H1 (cell line): Measurements from ENCODE around the gene SMCP. TPM values are rescaled to one million over a fixed set of nuclear protein-coding genes. Genes with fewer than 3 reads are reported as not detected.

Experiments
- CTCF ChIA-PET: fragments of 300-600 bp; sonication (Branson Sonifier 250); formaldehyde crosslinking; loops from one replicate; lab custom pipeline; 2021; ENCODE audit not compliant: partially characterized antibody; lab: Charles Lee
- POLR2A ChIA-PET: fragments of 300-600 bp; sonication (Branson Sonifier 250); formaldehyde crosslinking; loops from one replicate; lab custom pipeline; 2021; ENCODE audit warnings: inconsistent platforms; ENCODE audit not compliant: partially characterized antibody; lab: Charles Lee
- DNase-seq, 2 experiments: peaks; one replicate each; pipeline versions ENCODE4 v3.0.0 to v3.0.0-alpha.2; 2010 to 2022; ENCODE audit warnings: low spot score in 2 of 2, low read depth in 1 of 2, mixed read lengths in 1 of 2
- FAIRE-seq: peaks from 2 replicates; lab custom pipeline; 2011; peaks lifted over from hg19 to GRCh38; lab: Jason Lieb, UNC
- H2AFZ ChIP-seq: 2 replicates; pipeline ENCODE4 v1.8.1; 2012; ENCODE audit warnings: low read length, inconsistent platforms
- H2AK5ac ChIP-seq: 2 replicates; pipeline ENCODE4 v1.6.1; 2013; ENCODE audit warnings: low read depth, low read length
- H2BK120ac ChIP-seq: replicated peaks from 2 replicates; pipeline ENCODE3; 2013; ENCODE audit warnings: low read depth, low read length, inconsistent platforms
- H2BK12ac ChIP-seq: 2 replicates; pipeline ENCODE4 v1.6.1; 2013; ENCODE audit warnings: low read depth, low read length
- H2BK15ac ChIP-seq: 2 replicates; pipeline ENCODE4 v1.6.1; 2013; ENCODE audit warnings: low read length
- H2BK20ac ChIP-seq: 2 replicates; pipeline ENCODE4 v1.6.1; 2013; ENCODE audit warnings: low read length
- H2BK5ac ChIP-seq: 2 replicates; pipeline ENCODE4 v1.6.1; 2013; ENCODE audit warnings: low read depth, low read length
- H3K14ac ChIP-seq: 2 replicates; pipeline ENCODE4 v1.6.1; 2013; ENCODE audit warnings: inconsistent platforms; ENCODE audit not compliant: insufficient read length
- H3K18ac ChIP-seq: 2 replicates; pipeline ENCODE4 v1.6.1; 2013; ENCODE audit warnings: low read length; ENCODE audit errors: extremely low read depth
- H3K23ac ChIP-seq: 2 replicates; pipeline ENCODE4 v1.6.1; 2013; ENCODE audit warnings: inconsistent platforms; ENCODE audit not compliant: insufficient read length
- H3K23me2 ChIP-seq: 2 replicates; pipeline ENCODE4 v1.6.1; 2013; ENCODE audit warnings: low read depth, low read length
- H3K27ac ChIP-seq: 2 replicates; pipeline ENCODE4 v1.6.1; 2011; ENCODE audit warnings: low read depth, low read length, inconsistent platforms
- H3K27me3 ChIP-seq, 4 experiments: replicated peaks in 1 of 4; 1 replicate in 1 of 4; 2 replicates in 3 of 4; pipeline versions ENCODE4 v1.6.1 to v1.8.1; 2011 to 2013; ENCODE audit warnings: low read length in 3 of 4, mild to moderate bottlenecking in 3 of 4, inconsistent platforms in 2 of 4, mixed read lengths in 2 of 4, moderate library complexity in 1 of 4; ENCODE audit not compliant: control insufficient read depth in 3 of 4, insufficient read depth in 3 of 4; ENCODE audit errors: extremely low read depth in 1 of 4
- H3K36me3 ChIP-seq, 4 experiments: 2 replicates each; pipeline versions ENCODE4 v1.6.1 to v1.8.1; 2011 to 2013; ENCODE audit warnings: mild to moderate bottlenecking in 4 of 4, low read length in 3 of 4, moderate library complexity in 2 of 4, control low read depth in 1 of 4, inconsistent platforms in 1 of 4; ENCODE audit not compliant: insufficient read depth in 4 of 4, control insufficient read depth in 2 of 4
- H3K4ac ChIP-seq: replicated peaks from 2 replicates; pipeline ENCODE3; 2013; ENCODE audit warnings: low read length, low read depth, mixed read lengths, inconsistent platforms; ENCODE audit not compliant: insufficient read length
- H3K4me1 ChIP-seq, 4 experiments: replicated peaks in 1 of 4; 1 replicate in 1 of 4; 2 replicates in 3 of 4; pipeline versions ENCODE4 v1.6.1 to v1.8.1; 2011 to 2013; ENCODE audit warnings: low read length in 3 of 4, inconsistent platforms in 2 of 4, mixed read lengths in 1 of 4; ENCODE audit not compliant: insufficient read depth in 4 of 4, control insufficient read depth in 3 of 4
- H3K4me2 ChIP-seq, 2 experiments: 2 replicates each; pipeline versions ENCODE4 v1.6.1 to v1.8.1; 2011 to 2013; ENCODE audit warnings: low read depth in 2 of 2, low read length in 2 of 2, control low read depth in 1 of 2, inconsistent platforms in 1 of 2, mild to moderate bottlenecking in 1 of 2; ENCODE audit not compliant: insufficient read depth in 1 of 2
- H3K4me3 ChIP-seq, 4 experiments: fragments of 200-600, 300-600 bp in 1 of 4; sonication (generic), shearing (Covaris generic), sonication (Bioruptor Twin) in 1 of 4; 2 replicates each; pipeline versions ENCODE4 v1.5.1 to v1.8.1; 2011 to 2016; ENCODE audit warnings: low read length in 4 of 4, low read depth in 3 of 4, control low read depth in 2 of 4, inconsistent platforms in 2 of 4, mild to moderate bottlenecking in 2 of 4, mixed read lengths in 1 of 4, moderate library complexity in 1 of 4; ENCODE audit not compliant: insufficient read depth in 2 of 4; ENCODE audit errors: extremely low read depth in 1 of 4
- H3K56ac ChIP-seq: replicated peaks from 2 replicates; pipeline ENCODE3; 2013; ENCODE audit warnings: low read depth, mild to moderate bottlenecking, mixed read lengths, low read length, inconsistent platforms; ENCODE audit not compliant: insufficient read length
- H3K79me1 ChIP-seq: 2 replicates; pipeline ENCODE4 v1.6.1; 2013; ENCODE audit warnings: low read depth, low read length, control low read depth
- H3K79me2 ChIP-seq, 2 experiments: 2 replicates each; pipeline versions ENCODE4 v1.6.1 to v1.8.1; 2012 to 2013; ENCODE audit warnings: low read length in 2 of 2, mild to moderate bottlenecking in 2 of 2, inconsistent platforms in 1 of 2; ENCODE audit not compliant: insufficient read depth in 2 of 2, control insufficient read depth in 1 of 2
- H3K9ac ChIP-seq, 4 experiments: replicated peaks in 1 of 4; 1 replicate in 1 of 4; 2 replicates in 3 of 4; pipeline versions ENCODE4 v1.6.1 to v1.8.1; 2011 to 2013; ENCODE audit warnings: low read depth in 3 of 4, low read length in 3 of 4, control low read depth in 2 of 4, mild to moderate bottlenecking in 2 of 4, moderate library complexity in 2 of 4, inconsistent platforms in 1 of 4; ENCODE audit errors: extremely low read depth in 1 of 4
- H3K9me3 ChIP-seq, 2 experiments: 2 replicates each; pipeline versions ENCODE4 v1.6.1 to v1.8.1; 2012 to 2013; ENCODE audit warnings: mild to moderate bottlenecking in 2 of 2, moderate library complexity in 2 of 2, control low read depth in 1 of 2, inconsistent platforms in 1 of 2, low read depth in 1 of 2, low read length in 1 of 2, mixed read lengths in 1 of 2; ENCODE audit not compliant: insufficient read depth in 2 of 2
- H4K20me1 ChIP-seq, 2 experiments: replicated peaks in 1 of 2; 2 replicates each; pipeline versions ENCODE3 to v1.8.1; 2011 to 2013; ENCODE audit warnings: inconsistent platforms in 2 of 2, low read length in 2 of 2, mild to moderate bottlenecking in 1 of 2; ENCODE audit not compliant: insufficient read depth in 2 of 2, control insufficient read depth in 1 of 2
- H4K5ac ChIP-seq: 2 replicates; pipeline ENCODE4 v1.6.1; 2013; ENCODE audit warnings: low read length, low read depth, mixed read lengths, inconsistent platforms; ENCODE audit not compliant: insufficient read length
- H4K8ac ChIP-seq: 2 replicates; pipeline ENCODE4 v1.8.0; 2013; ENCODE audit warnings: mild to moderate bottlenecking, moderate library complexity, low read length, inconsistent platforms; ENCODE audit not compliant: insufficient read depth; ENCODE audit errors: extremely low read depth
- H4K91ac ChIP-seq: replicated peaks from 2 replicates; pipeline ENCODE3; 2013; ENCODE audit warnings: low read length, mixed read lengths, inconsistent platforms; ENCODE audit not compliant: insufficient read length
- BCL11A ChIP-seq, 2 experiments: IDR thresholded peaks; one replicate each; pipeline ENCODE4 v1.6.1; 2011; ENCODE audit warnings: low read depth in 2 of 2, low read length in 2 of 2, mild to moderate bottlenecking in 2 of 2
- CHD2 ChIP-seq: IDR thresholded peaks from 2 replicates; pipeline ENCODE4 v1.6.1; 2012; ENCODE audit warnings: low read length, improper control_type of control experiment
- EZH2 ChIP-seq: fragments of 200-600 bp; sonication (generic); IDR thresholded peaks from 2 replicates; pipeline ENCODE4 v1.7.1; 2012; ENCODE audit warnings: low read depth, mild to moderate bottlenecking, moderate library complexity, low read length, inconsistent platforms; ENCODE audit not compliant: severe bottlenecking
- KDM5A ChIP-seq: fragments of 200-600 bp; IDR thresholded peaks from 2 replicates; pipeline ENCODE4 v1.7.1; 2012; ENCODE audit warnings: mild to moderate bottlenecking, low read length, inconsistent platforms, mixed read lengths
- RBBP5 ChIP-seq: IDR thresholded peaks from 2 replicates; pipeline ENCODE4 v1.7.1; 2012; ENCODE audit warnings: low read depth, mild to moderate bottlenecking, inconsistent platforms, low read length, moderate library complexity, borderline replicate concordance
- RFX5 ChIP-seq: IDR thresholded peaks from 2 replicates; pipeline ENCODE4 v1.6.1; 2011; ENCODE audit warnings: low read depth, low read length, improper control_type of control experiment, borderline replicate concordance
- SRF ChIP-seq: IDR thresholded peaks from 2 replicates; pipeline ENCODE4 v1.6.1; 2011; ENCODE audit warnings: mild to moderate bottlenecking, low read depth, low read length, moderate library complexity
- TAF1 ChIP-seq: IDR thresholded peaks from 2 replicates; pipeline ENCODE4 v1.6.1; 2011; ENCODE audit warnings: mild to moderate bottlenecking, low read depth, low read length
- TAF7 ChIP-seq: optimal IDR thresholded peaks from 2 replicates; pipeline ENCODE3; 2011; ENCODE audit warnings: low read depth, mild to moderate bottlenecking, inconsistent platforms, low read length, moderate library complexity, borderline replicate concordance
- YY1 ChIP-seq: IDR thresholded peaks from 2 replicates; pipeline ENCODE4 v1.6.1; 2011; ENCODE audit warnings: low read depth, mild to moderate bottlenecking, low read length
- WGBS, 2 experiments: shearing (Covaris generic) in 1 of 2; methylation state at CpG; one replicate each; pipeline versions ENCODE4 v1.1.6 to v1.1.7; 2013 to 2015; ENCODE audit warnings: low lambda C conversion rate in 2 of 2, mixed read lengths in 2 of 2, inconsistent platforms in 1 of 2, low coverage in 1 of 2, missing lambda C conversion rate in 1 of 2; ENCODE audit not compliant: insufficient replicate concordance in 2 of 2, insufficient coverage in 1 of 2, insufficient read length in 1 of 2; ENCODE audit errors: extremely low coverage in 1 of 2, missing lambda C conversion rate in 1 of 2; 5-methylcytosine and 5-hydroxymethylcytosine counted together
- polyA plus RNA-seq, 7 experiments: library from polyadenylated mRNA; depleted of rRNA in 3 of 7; stranded (reverse) in 5 of 7; unstranded in 2 of 7; fragments of >200 nt in 5 of 7; fragments of 200-250 nt in 2 of 7; gene quantifications; 1 replicate in 5 of 7; 2 replicates in 1 of 7; 4 replicates in 1 of 7; pipeline versions ENCODE4 v1.2.1 to v1.2.3, GENCODE V29; 2011 to 2013; ENCODE audit warnings: missing spikeins in 2 of 7, mixed read lengths in 2 of 7
- total RNA-seq: library from RNA; stranded (reverse); fragmentation: NEBNext Ultra II Directional; extraction: Animal tissue kit (Norgen Biotek cat#: 25700); gene quantifications from 2 replicates; pipeline ENCODE4 v1.2.1, GENCODE V29; 2021
- TF ChIP-seq, protein P1 (sequence below): IDR thresholded peaks from 2 replicates; pipeline ENCODE4 v1.6.1; 2012; ENCODE audit warnings: inconsistent platforms

The SMCP gene
- total and polyA plus RNA-seq, 2 of the 8 experiments (the other 6 are each of a cell fraction or from before 2014, with no cell fraction given), result not detected

- Histone ChIP-seq H3K23me2 (no peaks in the 10 kb centered on the region), H3K4me2 (no peak within 1 kb of the TSS), H2BK120ac (no peak within 1 kb of the TSS), H3K56ac (no peak within 1 kb of the TSS), H3K4ac (no peak within 1 kb of the TSS), H2AFZ (no peak within 1 kb of the TSS), H3K9me3 (peaks cover 69 to 84% of the 10 kb centered on the region in 2 experiments), H2AK5ac (no peak within 1 kb of the TSS), H4K5ac (no peak within 1 kb of the TSS), H3K36me3 (peaks cover 0 to 3% (median 0%) of the 10 kb centered on the region in 4 experiments; a peak in 1 of 8 replicates), H3K9ac (no peak within 1 kb of the TSS), H2BK20ac (no peak within 1 kb of the TSS), H3K23ac (no peak within 1 kb of the TSS), H3K14ac (no peak within 1 kb of the TSS), H3K79me1 (no peaks in the 10 kb centered on the region), H3K4me3 (no peak within 1 kb of the TSS), H3K27ac (no peak within 1 kb of the TSS), H3K79me2 (no peaks in the 10 kb centered on the region), H3K18ac (no peak within 1 kb of the TSS), H2BK5ac (no peak within 1 kb of the TSS), H4K8ac (no peak within 1 kb of the TSS), H4K91ac (no peak within 1 kb of the TSS), H3K4me1 (no peaks in the 10 kb centered on the region), H2BK15ac (no peak within 1 kb of the TSS), H4K20me1 (no peaks in the 10 kb centered on the region), H2BK12ac (no peak within 1 kb of the TSS), H3K27me3 (no peaks in the 10 kb centered on the region)
- DNase-seq (no peak), FAIRE-seq (no peak)
- POLR2A ChIA-PET, result no interaction called here
- CTCF ChIA-PET, result interaction anchor here (0.7 kb wide), 1 partner anchor 263 kb away, joined by 3 read pairs; no protein-coding TSS in a partner anchor
- WGBS, 2 experiments, result 65% methylated on average over 3 of the region's 3 CpGs; no CpG with 5 or more reads in 1 of the 2 experiments
- TF ChIP-seq RBBP5, result no peak
- no peak for TF ChIP-seq YY1
- TF ChIP-seq KDM5A, result no peak
- TF ChIP-seq SRF, result no peak
- TF ChIP-seq, protein P1, sequence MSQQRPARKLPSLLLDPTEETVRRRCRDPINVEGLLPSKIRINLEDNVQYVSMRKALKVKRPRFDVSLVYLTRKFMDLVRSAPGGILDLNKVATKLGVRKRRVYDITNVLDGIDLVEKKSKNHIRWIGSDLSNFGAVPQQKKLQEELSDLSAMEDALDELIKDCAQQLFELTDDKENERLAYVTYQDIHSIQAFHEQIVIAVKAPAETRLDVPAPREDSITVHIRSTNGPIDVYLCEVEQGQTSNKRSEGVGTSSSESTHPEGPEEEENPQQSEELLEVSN, result no peak
- no peak for TF ChIP-seq TAF7
- TF ChIP-seq BCL11A (IDR thresholded peaks at IDR 0.05; ENCODE audit: low read depth in 2 of 2, low read length in 2 of 2), result no peak
- no peak for TF ChIP-seq CHD2
- TF ChIP-seq TAF1, result no peak
- TF ChIP-seq EZH2, result no peak
- no peak for TF ChIP-seq RFX5
Measured at GRCh38 chr1:152859696-152860095, 18.4 kb upstream of the SMCP start, which contains the start of gene LCE7A. TSS of gene LCE7A (plus strand) at chr1:152859996. CDS start at chr1:152860698, 702 bp downstream.
